SJCRH30 (cell line): Measurements from ENCODE around the gene CTDSPL2. TPM values are rescaled to one million over a fixed set of nuclear protein-coding genes. Genes with fewer than 3 reads are reported as not detected.
"Not testable (repeated sequence)": the region's sequence is repeated elsewhere in the genome, so short reads cannot be mapped to it uniquely, and the experiment has no call there.

Experiments used
- DNase-seq, 2 experiments: peaks; one replicate each; pipeline ENCODE4 v3.0.0-alpha.2; 2015 to 2020
- H3K27ac ChIP-seq: fragments of 250-450 bp; sonication (Bioruptor Pico); 2 replicates; pipeline ENCODE4 v1.5.1; 2020; ENCODE audit warnings: mild to moderate bottlenecking, moderate library complexity
- H3K27me3 ChIP-seq: fragments of 250-450 bp; sonication (Bioruptor Pico); 2 replicates; pipeline ENCODE4 v1.5.1; 2020; ENCODE audit warnings: mild to moderate bottlenecking, moderate library complexity
- H3K36me3 ChIP-seq: fragments of 250-450 bp; sonication (Bioruptor Pico); 2 replicates; pipeline ENCODE4 v1.5.1; 2020; ENCODE audit warnings: mild to moderate bottlenecking, moderate library complexity
- H3K4me1 ChIP-seq: fragments of 250-450 bp; sonication (Bioruptor Pico); 2 replicates; pipeline ENCODE4 v1.5.1; 2020; ENCODE audit warnings: mild to moderate bottlenecking, moderate library complexity
- H3K4me3 ChIP-seq: fragments of 250-450 bp; sonication (Bioruptor Pico); 2 replicates; pipeline ENCODE4 v1.5.1; 2020; ENCODE audit warnings: mild to moderate bottlenecking, moderate library complexity
- H3K9me3 ChIP-seq: fragments of 250-450 bp; sonication (Bioruptor Pico); replicated peaks from 2 replicates; pipeline ENCODE4 v1.5.1; 2020; ENCODE audit warnings: mild to moderate bottlenecking, moderate library complexity
- total RNA-seq: library from RNA; depleted of rRNA; stranded (reverse); fragments of >200 nt; shearing (Covaris generic); gene quantifications from 2 replicates; pipeline ENCODE4 v1.2.3, GENCODE V29; 2014

CTDSPL2 gene
- total RNA-seq, 1 experiment from 2014 or later = 145 TPM

DNA sequence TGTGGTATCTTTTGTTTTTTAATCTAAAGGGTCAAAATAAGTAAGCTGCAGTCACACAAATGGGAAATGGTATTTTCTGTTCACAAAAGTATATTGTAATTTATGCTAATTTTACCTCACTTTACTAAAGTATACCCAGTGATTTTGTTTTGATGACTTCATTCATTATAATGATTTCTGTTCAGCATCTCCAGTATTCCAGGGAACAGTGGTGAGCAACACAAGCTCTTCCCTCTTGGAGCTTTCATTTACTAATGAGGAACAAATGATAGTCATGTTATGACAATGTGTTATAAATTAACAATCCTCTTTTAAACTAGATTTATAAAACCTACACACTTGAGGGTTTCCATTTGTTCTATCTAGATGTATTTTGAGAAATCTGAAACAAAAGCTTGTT, 89.0 kb downstream of the CTDSPL2 start:
- no peaks in the 10 kb centered on the region for H3K9me3 ChIP-seq
- no peaks in the 10 kb centered on the region for H3K4me1 ChIP-seq
- H3K27ac ChIP-seq = no peak overlapping the region
- H3K36me3 ChIP-seq = peaks cover 59% of the 10 kb centered on the region
- no peak for DNase-seq
- H3K4me3 ChIP-seq = no peak overlapping the region
- H3K27me3 ChIP-seq = no peaks in the 10 kb centered on the region

DNA sequence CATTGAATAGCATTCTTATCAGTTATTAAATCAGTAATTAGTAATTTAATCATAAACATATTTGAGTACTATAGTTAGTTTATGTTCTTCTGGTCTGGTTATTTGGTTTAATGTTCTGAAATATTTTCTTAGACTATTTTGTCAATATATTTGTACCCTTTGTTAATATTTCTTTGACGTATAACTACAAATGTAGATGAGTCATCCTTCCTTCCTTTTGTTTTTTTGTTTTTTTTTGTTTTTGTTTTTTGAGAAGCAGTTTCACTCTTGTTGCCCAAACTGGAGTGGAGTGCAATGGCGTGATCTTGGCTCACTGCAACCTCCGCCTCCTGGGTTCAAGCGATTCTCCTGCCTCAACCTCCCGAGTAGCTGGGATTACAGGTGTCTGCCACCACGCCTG, 92.1 kb downstream of the CTDSPL2 start:
- no peaks in the 10 kb centered on the region for H3K4me1 ChIP-seq
- H3K27ac ChIP-seq = no peak overlapping the region
- H3K4me3 ChIP-seq = no peak overlapping the region
- no peaks in the 10 kb centered on the region for H3K9me3 ChIP-seq
- H3K27me3 ChIP-seq = no peaks in the 10 kb centered on the region
- DNase-seq = no peak
- H3K36me3 ChIP-seq = peaks cover 61% of the 10 kb centered on the region

DNA sequence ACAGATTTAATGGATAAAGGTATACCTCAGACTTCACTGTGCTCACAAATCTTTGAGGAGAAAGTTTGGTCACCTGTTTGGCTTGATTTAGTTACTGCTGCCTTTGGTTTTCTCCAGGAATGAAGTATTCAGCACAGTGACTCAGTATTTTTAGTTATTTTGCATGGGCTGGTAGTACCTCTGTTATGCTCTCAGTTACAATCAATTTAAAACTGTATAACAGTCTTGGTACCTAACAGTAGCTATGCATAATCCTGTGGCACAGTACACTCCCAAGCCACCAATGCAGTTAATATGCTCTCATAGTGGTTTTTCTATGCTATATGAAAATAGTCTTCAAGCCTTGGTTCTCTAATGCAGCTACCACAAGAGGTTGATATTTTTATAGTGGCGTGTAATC, 97.6 kb downstream of the CTDSPL2 start:
- Histone ChIP-seq H3K4me3 (no peak overlapping the region), H3K36me3 (peaks cover 52% of the 10 kb centered on the region), H3K27ac (no peak overlapping the region), H3K27me3 (no peaks in the 10 kb centered on the region), H3K4me1 (no peaks in the 10 kb centered on the region), H3K9me3 (no peaks in the 10 kb centered on the region)
- no peak for DNase-seq

DNA sequence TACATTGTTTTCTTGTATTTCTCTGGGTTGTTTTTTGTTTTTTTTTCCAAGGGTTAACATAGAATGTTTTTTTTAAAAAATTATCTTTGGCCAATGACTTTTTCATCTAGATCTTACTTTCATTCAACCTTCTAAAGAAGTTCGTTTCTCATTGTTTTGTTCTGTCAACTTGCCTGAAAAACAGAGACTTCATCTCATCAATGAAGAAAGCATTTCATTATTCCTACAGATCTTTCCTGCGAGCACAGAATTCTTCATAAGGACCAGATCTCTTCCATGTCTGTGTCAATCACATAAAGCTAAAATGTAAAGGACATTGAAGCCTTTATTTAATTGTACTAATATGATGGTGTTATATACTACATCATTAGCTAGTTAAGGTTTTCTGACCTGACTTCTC, 99.8 kb downstream of the CTDSPL2 start:
- H3K27me3 ChIP-seq = no peaks in the 10 kb centered on the region
- no peaks in the 10 kb centered on the region for H3K4me1 ChIP-seq
- no peaks in the 10 kb centered on the region for H3K9me3 ChIP-seq
- no peak overlapping the region for H3K27ac ChIP-seq
- H3K4me3 ChIP-seq = no peak overlapping the region
- peaks cover 39% of the 10 kb centered on the region for H3K36me3 ChIP-seq
- no peak for DNase-seq

DNA sequence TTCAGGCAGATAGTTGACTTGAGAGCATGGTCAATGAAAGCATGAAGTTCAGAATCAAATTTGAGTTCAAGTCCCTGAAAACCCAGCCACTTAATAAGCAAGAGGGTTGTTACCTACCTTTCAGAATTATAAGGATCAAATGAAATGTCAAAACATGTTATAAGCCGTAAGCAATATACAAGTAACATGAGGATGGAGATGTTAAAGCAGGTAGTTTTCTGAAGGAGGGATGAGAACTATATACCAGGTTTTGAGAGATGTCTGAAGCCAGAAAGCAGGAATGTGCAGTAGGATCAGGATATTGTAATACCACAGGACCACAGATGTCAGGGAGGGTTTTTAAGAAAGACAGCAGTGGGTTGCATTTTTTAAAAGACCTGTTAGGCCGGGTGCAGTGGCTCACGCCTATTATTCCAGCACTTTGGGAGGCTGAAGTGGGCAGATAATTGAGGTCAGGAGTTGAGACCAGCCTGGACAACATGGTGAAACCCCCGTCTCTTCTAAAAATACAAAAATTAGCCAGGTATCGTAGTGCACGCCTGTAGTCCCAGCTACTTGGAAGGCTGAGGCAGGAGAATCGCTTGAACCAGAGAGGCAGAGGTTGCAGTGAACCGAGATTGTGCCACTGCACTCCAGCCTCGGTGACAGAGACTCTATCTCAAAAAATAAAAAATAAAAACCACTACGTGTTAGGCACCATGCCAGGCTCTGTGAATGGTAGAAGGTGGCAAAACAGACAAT, 102.6 kb downstream of the CTDSPL2 start:
- no peak for DNase-seq
- H3K27me3 ChIP-seq = no peaks in the 10 kb centered on the region
- H3K4me3 ChIP-seq = no peak overlapping the region
- no peak overlapping the region for H3K27ac ChIP-seq
- H3K4me1 ChIP-seq = no peaks in the 10 kb centered on the region
- H3K36me3 ChIP-seq = peaks cover 19% of the 10 kb centered on the region
- H3K9me3 ChIP-seq = no peaks in the 10 kb centered on the region

DNA sequence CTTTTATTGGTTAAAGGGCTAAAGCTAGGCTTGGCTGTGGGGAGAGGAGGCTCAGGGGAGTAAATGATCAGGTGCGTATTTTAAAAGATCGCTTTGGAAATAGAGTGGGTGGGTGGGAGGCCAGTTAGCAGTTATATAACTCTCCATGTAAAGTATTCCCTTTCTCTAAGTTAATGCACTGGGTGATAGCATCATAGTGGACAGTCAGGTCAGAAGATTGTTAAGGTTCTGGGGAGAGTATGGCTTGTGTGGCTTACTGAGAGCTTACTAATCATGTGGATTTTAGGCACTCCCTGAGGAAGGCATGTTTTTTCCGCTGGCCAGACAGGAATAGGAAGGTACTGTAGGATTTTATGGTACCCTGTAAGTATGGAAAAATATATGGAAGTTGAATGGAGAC, 103.2 kb downstream of the CTDSPL2 start:
- no peaks in the 10 kb centered on the region for H3K27me3 ChIP-seq
- H3K9me3 ChIP-seq = no peaks in the 10 kb centered on the region
- DNase-seq = no peak
- H3K4me1 ChIP-seq = no peaks in the 10 kb centered on the region
- no peak overlapping the region for H3K27ac ChIP-seq
- peaks cover 15% of the 10 kb centered on the region for H3K36me3 ChIP-seq
- no peak overlapping the region for H3K4me3 ChIP-seq

DNA sequence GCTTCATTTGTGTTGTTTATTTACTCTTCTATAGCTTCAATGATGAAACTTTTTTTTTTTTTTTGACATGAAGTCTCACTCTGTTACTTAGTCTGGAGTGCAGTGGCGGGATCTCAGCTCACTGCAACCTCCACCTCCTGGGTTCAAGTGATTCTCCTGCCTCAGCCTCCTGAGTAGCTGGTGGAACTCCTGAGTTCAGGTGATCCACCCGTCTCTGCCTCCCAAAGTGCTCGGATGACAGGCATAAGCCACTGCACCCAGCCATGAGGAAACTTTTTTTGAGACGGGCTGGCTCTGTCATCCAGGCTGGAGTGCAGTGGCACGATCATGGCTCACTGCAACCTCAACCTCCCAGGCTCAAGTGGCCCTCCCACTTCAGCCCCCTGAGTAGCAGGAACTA, 104.8 kb downstream of the CTDSPL2 start:
- not testable (repeated sequence) for DNase-seq, H3K9me3 ChIP-seq

DNA sequence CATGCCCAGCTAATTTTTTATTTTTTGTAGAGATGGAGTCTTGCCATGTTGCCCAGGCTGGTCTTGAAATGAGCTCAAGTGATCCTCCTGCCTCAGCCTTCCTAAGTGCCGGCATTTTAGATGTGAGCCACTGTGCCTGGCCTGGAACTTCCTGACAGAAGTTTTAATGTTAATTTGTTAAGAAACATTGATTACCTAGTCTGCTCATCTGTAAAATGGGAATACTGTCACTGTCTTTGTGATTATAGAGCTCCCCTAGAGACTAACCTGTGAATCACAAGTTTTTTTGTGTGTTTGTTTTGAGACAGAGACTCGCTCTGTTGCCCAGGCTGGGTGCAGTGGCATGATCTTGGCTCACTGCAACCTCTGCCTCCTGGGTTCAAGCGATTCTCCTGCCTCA, 105.3 kb downstream of the CTDSPL2 start:
- H3K4me1 ChIP-seq = no peaks in the 10 kb centered on the region
- no peak overlapping the region for H3K4me3 ChIP-seq
- H3K36me3 ChIP-seq = peaks cover 2% of the 10 kb centered on the region; the same call in 1 of the 2 replicates
- H3K27ac ChIP-seq = no peak overlapping the region
- no peaks in the 10 kb centered on the region for H3K27me3 ChIP-seq
- H3K9me3 ChIP-seq = no peaks in the 10 kb centered on the region
- no peak for DNase-seq

More for the DNA sequence above, 104.8 kb downstream of the CTDSPL2 start:
- not testable (repeated sequence) for H3K27ac ChIP-seq, H3K4me3 ChIP-seq, H3K36me3 ChIP-seq, H3K4me1 ChIP-seq, H3K27me3 ChIP-seq

DNA sequence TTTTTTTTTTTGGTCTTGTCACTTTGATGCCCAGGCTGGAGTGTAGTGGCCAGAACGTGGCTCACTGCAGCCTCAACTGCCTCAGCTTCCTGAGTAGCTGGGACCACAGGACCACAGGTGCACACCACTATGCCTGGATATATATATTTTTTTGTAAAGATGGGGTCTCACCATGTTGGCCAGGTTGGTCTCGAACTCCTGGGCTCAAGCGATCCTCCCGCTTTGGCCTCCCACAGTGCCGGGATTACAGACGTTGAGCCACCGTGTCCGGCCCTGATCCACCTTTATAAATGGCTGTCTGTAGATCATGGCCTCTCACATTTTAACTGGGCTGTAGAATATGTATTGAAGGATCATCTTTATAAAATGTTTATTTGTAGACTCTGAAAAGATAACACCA, 107.7 kb downstream of the CTDSPL2 start:
- Histone ChIP-seq H3K4me3 (no peak overlapping the region), H3K27me3 (no peaks in the 10 kb centered on the region), H3K9me3 (no peaks in the 10 kb centered on the region), H3K4me1 (no peaks in the 10 kb centered on the region), H3K27ac (no peak overlapping the region), H3K36me3 (peaks cover 8% of the 10 kb centered on the region)
- DNase-seq = no peak

DNA sequence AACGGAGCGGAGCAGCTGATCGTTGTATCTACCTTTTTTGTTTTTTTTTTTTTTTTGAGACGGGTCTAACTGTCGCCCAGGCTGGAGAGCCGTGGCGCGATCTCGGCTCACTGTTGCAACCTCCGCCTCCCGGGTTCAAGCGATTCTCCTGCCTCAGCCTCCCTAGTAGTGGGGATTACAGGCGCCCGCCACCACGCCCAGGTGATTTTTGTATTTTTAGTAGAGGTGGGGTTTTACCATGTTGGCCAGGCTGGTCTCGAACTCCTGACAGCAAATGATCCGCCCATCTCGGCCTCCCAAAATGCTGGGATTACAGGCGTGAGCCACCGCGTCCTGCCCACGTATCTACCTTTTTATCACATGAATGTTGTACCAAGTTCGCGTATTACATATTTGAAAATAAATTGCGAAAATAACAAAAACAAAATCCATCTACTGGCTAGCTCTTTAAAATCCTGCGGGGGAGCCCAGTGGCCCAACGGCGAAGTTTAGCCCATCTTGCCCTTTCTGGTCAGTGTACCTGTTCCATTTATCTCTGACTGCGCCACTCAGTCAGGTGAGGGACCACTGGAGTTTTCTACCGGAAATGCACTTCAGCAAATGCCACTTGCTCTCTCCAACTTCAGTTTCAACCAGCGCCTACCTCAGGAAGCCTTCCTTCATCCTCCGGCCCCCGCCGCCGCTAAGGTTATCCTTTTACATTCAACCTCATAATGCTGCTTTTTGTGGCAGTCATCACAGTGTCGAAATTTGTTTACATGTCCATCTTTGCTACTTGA, 108.3 kb downstream of the CTDSPL2 start:
- no peaks in the 10 kb centered on the region for H3K9me3 ChIP-seq
- DNase-seq = peak in 1 of 2 experiments; percentile 18
- no peaks in the 10 kb centered on the region for H3K4me1 ChIP-seq
- peak overlapping the region; percentile 86 for H3K27ac ChIP-seq
- H3K36me3 ChIP-seq = peaks cover 12% of the 10 kb centered on the region
- H3K27me3 ChIP-seq = no peaks in the 10 kb centered on the region
- H3K4me3 ChIP-seq = peak overlapping the region; percentile 99

DNA sequence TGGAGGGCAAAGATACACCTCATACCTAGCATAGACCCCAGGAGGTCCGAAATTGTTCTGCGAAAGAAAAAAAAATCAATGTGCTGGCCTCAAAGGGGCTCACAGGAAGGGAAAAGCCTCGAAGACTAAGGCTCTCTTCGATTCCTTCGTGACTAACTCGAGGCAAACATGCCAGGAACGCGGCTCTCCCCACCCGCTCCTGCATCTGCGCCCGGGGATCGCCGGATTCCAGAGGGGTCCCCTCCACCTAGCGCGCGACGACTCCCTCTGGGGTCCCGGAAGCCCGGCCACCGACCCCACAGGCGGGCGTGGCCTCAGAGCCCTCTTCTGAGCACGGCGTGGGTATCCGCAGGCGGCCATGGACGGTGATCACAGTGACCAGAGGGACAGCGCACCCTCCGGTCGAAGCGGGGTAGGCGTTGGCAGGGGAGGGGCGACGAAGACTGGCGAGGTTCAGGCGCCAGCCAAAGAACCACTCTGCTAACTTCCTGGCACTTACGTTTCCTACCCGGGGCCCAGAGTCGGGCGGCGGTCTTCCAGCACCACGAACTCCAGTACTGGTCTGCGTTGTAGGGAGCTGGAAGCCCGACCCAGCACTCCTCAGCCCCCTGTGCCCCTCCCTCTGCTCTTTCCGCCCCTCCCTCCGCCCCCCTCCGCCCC, 109.0 kb downstream of the CTDSPL2 start:
- Histone ChIP-seq H3K36me3 (peaks cover 19% of the 10 kb centered on the region), H3K4me1 (no peaks in the 10 kb centered on the region)

DNA sequence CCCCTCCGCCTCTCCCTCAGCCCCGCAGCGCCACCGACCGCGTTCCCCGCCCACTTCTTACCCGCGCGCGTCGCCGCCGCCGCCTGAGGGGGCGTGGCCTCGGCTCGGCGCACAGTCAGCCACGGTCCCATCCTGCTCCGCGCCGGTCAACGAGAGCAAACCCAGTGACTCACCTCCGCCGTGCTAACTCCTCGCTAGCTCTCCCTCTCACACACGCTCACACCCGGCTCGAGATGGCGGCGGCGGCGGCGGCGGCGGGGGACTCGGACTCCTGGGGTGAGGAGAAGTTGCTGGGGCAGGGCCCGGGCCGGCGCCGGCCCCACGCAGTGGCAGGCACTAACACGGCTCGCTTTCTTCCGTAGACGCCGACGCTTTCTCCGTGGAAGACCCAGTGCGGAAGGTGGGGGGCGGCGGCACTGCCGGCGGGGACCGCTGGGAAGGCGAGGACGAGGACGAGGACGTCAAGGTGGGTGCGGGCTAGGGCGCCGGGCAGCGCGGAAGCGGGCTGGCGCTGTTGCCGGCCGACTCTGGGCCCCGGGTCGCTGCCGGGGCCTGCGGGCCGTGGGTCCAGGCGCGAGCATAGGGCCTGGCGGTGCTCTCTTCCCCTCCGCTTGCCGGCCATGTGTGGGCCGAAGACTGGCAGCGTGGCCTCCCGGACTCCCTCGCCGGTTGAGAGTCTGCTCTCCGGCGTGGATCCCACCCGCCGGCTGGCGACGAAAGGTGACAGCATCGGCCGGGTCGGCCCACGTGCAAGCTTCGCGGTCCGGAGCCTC, 109.7 kb downstream of the CTDSPL2 start, which contains the start of gene EIF3J:
EIF3J (plus strand) TSS at position 186 of the 773 bp plus-strand sequence; CDS start at position 234, 48 bp downstream.
- Histone ChIP-seq H3K4me3 (peak within 1 kb of the TSS; percentile 99), H3K27me3 (no peaks in the 10 kb centered on the region), H3K9me3 (no peaks in the 10 kb centered on the region), H3K4me1 (no peaks in the 10 kb centered on the region), H3K36me3 (peaks cover 26% of the 10 kb centered on the region), H3K27ac (peak within 1 kb of the TSS; percentile 86)
- DNase-seq = peak; percentile 95 to 96

More for the DNA sequence above, 109.0 kb downstream of the CTDSPL2 start:
- H3K27ac ChIP-seq = peak overlapping the region; percentile 86
- H3K4me3 ChIP-seq = peak overlapping the region; percentile 99
- peak; percentile 90 to 91 for DNase-seq
- H3K27me3 ChIP-seq = no peaks in the 10 kb centered on the region
- H3K9me3 ChIP-seq = no peaks in the 10 kb centered on the region

DNA sequence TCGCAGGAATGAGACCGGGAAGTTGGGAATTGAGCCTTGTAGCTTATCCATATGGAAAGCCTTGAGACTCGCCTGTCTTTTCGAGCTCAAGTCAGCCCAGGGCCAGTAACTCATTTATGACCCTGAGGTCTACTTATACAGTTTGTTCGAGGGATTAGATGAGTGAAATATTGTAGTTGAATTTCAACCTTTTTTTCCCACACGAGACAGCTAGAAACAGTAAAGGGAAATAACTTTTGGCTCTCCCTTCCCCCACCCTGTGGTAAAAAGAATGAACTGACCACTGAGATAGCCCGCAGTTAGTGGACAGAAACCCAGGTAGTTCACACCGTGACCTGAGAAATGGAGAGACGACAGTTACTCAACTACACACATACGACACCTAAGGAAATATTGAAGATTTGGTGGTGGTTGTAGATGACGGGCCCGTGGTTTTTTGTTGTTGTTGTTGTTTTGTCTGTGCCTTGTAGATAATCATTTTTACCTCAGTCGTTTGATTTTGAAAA, 110.4 kb downstream of the CTDSPL2 start:
- Histone ChIP-seq H3K36me3 (peaks cover 30% of the 10 kb centered on the region), H3K4me1 (no peaks in the 10 kb centered on the region), H3K27me3 (no peaks in the 10 kb centered on the region), H3K27ac (peak overlapping the region; percentile 86), H3K9me3 (no peaks in the 10 kb centered on the region), H3K4me3 (peak overlapping the region; percentile 99)
- peak; percentile 9 to 57 for DNase-seq

DNA sequence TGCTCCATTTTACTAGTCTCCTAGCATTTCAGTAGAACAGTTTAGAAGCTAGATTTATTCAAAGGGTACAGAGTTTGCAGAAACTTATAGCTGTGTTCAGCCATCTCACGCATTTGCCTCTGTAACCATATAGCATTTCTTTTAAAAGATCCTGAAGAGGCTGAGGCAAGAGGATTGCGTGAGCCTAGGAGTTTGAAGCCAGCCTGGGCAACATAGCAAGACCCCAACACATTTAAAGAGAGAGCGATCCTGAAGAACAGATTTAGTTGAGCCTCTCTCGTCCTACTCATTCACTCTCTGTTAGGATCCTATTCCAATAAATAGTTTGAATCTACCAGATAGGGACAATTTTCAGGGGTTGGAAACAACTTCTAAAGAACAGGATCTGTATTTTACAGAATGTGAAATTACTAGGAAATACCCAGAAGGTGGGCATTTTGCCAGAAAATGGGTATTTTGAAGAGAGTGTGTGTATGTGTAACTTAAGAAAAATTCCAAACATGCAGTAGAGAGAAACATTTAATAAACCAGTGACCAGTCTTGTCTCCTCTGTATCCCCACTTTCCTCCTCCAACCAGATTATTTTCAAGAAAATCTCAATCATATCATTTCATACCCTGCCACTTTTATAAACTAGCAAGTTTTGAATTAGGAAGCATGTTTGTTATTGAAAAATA, 114.0 kb downstream of the CTDSPL2 start:
- Histone ChIP-seq H3K27ac (no peak overlapping the region), H3K27me3 (no peaks in the 10 kb centered on the region), H3K4me3 (no peak overlapping the region), H3K36me3 (peaks cover 39% of the 10 kb centered on the region), H3K4me1 (peaks cover 4% of the 10 kb centered on the region; the same call in 1 of the 2 replicates), H3K9me3 (no peaks in the 10 kb centered on the region)
- DNase-seq = no peak
